Pulmonary artery endothelial cell (primary cell): ENCODE measurements around the gene TAAR6. TPM values are rescaled to one million over a fixed set of nuclear protein-coding genes. Genes with fewer than 3 reads are reported as not detected.
"Not testable (repeated sequence)": the region's sequence is repeated elsewhere in the genome, so short reads cannot be mapped to it uniquely, and the experiment has no call there.

Experiments
- DNase-seq: peaks from one replicate; pipeline ENCODE4 v3.0.0-alpha.2; 2011; ENCODE audit warnings: low read depth, low spot score
- total RNA-seq: library from RNA; depleted of rRNA; stranded (reverse); fragments of >200 nt; gene quantifications from 2 replicates; pipeline ENCODE4 v1.2.3, GENCODE V29; 2014

TAAR6 gene
- total RNA-seq, 1 donor from 2014 or later: not detected

DNA sequence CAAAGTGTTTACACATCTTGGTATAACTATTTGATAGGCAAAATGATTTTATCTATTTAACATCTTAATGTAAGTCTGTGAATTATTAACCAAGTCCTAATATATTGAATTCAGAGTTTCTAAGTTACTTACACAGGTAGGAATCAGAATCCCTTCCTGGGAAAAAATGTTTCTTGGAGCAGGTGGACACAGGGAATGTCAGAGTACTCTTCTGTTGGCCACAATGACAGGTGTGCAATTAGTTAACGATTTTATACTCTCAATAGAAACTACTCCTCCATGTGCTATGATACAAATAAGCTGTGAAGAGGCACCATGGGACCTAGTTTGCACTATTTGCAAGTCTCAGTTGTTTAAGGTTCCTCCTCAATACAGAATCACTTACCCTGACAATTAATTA is 20.2 kb downstream of the TAAR6 start:
- no peak for DNase-seq

GRCh38 chr6:132592855-132593254 is 22.7 kb downstream of the TAAR6 start:
- no peak for DNase-seq

DNA sequence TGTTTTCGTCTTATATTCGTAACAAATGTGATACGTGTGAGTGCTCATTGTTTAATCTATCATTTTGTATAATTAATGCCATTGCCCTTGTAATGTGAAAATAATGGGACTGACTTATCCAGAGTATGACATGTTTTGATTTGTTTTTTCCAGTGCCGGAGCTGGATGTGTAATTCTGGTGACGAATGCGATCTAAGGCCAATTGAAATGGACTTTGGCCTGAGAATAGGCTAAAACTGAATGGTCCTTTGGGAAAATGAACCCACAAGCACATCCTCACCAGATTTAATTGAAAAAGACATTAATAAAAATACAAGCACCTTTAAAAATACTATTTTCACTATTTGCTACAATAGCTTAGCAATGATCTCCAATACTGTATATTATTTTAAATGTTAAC is 26.1 kb downstream of the TAAR6 start:
- no peak for DNase-seq

GRCh38 chr6:132598473-132598872 is 28.4 kb downstream of the TAAR6 start:
- DNase-seq: no peak

- not testable (repeated sequence) for DNase-seq
These were observed 30.8 kb downstream of the TAAR6 start for GRCh38 chr6:132600900-132601299.

- DNase-seq: no peak
These were observed 34.6 kb downstream of the TAAR6 start for GRCh38 chr6:132604635-132605152.

DNA sequence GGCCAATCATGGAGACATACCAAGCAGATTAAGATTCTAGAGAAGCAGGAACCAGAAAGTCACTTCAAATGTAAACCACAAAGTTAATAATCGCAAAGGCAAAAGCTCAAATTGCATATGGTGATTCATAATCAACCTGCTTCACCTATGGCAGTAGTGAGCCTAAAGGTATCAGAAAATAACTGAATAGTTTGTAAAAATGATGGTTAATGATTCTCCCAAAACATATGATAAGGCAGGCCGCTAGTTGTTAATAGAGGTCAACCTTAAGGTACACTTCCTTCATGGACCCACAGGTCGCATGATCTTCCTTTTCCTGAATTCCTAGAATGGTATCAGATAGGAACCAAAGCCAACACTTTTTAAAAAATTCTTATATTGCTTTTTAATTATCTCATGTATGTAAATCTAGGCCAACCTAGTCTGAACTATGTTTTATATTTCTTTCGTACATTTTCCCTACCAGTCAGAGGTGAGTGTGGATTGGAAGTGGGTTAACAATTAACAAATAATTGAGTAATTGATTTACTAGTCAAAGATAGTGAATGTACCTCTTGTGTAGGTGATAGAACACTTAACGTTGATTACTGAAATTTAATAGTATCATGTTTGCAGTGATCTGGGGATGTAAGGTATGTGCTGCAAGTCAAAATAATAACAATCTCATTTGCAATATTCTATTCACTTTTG is 37.6 kb downstream of the TAAR6 start:
- no peak for DNase-seq

GRCh38 chr6:132611616-132612015 is 41.5 kb downstream of the TAAR6 start:
- DNase-seq: no peak

DNA sequence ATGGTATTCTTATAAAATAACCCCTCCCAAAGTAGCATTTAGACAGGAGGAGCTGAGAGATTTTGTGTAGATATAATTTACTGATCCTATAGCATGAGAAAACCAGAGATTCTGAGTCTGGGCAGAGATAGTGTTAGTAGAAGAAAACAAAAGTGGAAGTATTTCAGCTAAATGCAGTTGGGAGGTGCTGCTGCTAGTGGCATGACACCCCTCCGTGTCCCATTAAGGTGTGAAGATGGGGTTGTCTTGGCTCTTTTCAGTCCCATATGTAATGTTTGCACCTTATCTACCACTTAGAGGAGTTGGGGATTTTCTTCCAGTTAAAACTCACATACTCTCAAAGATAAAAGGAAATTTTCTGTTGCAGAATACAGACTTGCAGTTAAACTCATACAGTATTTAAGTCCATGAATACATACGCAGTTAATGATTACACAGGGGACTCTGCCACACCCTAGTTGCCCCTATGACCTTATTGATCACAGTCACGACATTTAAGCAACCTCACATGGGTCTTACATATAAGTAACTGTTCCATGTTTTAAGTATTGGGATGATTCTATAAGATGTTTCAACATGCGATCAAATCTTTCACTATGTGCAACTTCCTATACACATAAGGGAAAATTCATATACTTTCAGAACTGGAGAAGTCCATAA is 42.5 kb downstream of the TAAR6 start:
- DNase-seq: no peak

GRCh38 chr6:132614554-132614953 is 44.4 kb downstream of the TAAR6 start:
- no peak for DNase-seq

DNA sequence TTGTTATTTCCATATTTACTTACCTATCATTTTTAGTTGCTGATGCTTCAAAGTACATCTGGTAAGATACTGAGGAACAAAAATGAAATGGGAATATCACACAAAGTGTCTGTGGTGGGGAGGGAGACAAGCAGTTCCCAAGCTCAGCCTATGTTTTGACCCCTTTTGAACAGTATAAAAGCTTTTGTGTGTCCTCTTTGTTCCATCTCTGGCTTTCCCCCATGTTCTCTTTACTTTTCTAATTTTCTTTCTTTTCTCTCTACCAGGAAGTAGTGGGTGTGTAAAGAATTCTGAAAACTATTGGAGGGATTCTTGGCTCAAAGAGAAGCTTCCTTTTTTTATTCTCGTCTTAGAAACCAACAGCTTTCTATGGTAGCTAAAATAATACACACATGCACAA is 46.6 kb downstream of the TAAR6 start:
- no peak for DNase-seq

Other genes with a start within 250 kb of the TAAR6 start
- 0.07 and 0.18 TPM in 2 replicates for gene MOXD1, start 168.8 kb upstream of the TAAR6 start, total RNA-seq
- 54.1 and 73.0 TPM in 2 replicates for gene STX7, start 57.2 kb upstream of the TAAR6 start, total RNA-seq
- not detected in 2 replicates for gene TAAR9, start 32.0 kb upstream of the TAAR6 start, total RNA-seq
- gene TAAR8, start 17.6 kb upstream of the TAAR6 start, total RNA-seq: not detected in 2 replicates
- not detected in 2 replicates for gene TAAR5, start 19.4 kb downstream of the TAAR6 start, total RNA-seq
- gene TAAR2, start 54.0 kb downstream of the TAAR6 start, total RNA-seq: not detected in 2 replicates
- not detected in 2 replicates for gene TAAR1, start 88.9 kb downstream of the TAAR6 start, total RNA-seq
- not detected in 2 replicates for gene VNN1, start 143.7 kb downstream of the TAAR6 start, total RNA-seq
- gene VNN2, start 187.6 kb downstream of the TAAR6 start, total RNA-seq: not detected in 2 replicates
- gene SLC18B1, start 228.3 kb downstream of the TAAR6 start, total RNA-seq: 6.9 and 8.5 TPM in 2 replicates
- gene RPS12, start 244.2 kb downstream of the TAAR6 start, total RNA-seq: 1,067 and 1,861 TPM in 2 replicates